ENCODE data around the gene PLEKHA7.

Gene PLEKHA7

GRCh38 chr11:16942342-16942741, 71.9 kb downstream of the PLEKHA7 start:
- no peak for TF ChIP-seq CTCF (IDR thresholded peaks at IDR 0.05; ENCODE audit: insufficient read depth, missing control alignments)
- FAIRE-seq, result no peak
- no peak for DNase-seq (ENCODE audit: insufficient read length, low spot score)

GRCh38 chr11:16941935-16942334, 72.3 kb downstream of the PLEKHA7 start:
- FAIRE-seq, result no peak
- DNase-seq (ENCODE audit: insufficient read length, low spot score), result no peak
- no peak for TF ChIP-seq CTCF (IDR thresholded peaks at IDR 0.05; ENCODE audit: insufficient read depth, missing control alignments)

- DNase-seq (ENCODE audit: insufficient read length, low spot score), result no peak
- TF ChIP-seq CTCF (IDR thresholded peaks at IDR 0.05; ENCODE audit: insufficient read depth, missing control alignments), result no peak
- FAIRE-seq, result no peak
Observed at GRCh38 chr11:16938061-16938460, 76.2 kb downstream of the PLEKHA7 start.

- DNase-seq (ENCODE audit: insufficient read length, low spot score), result no peak
- TF ChIP-seq CTCF (IDR thresholded peaks at IDR 0.05; ENCODE audit: insufficient read depth, missing control alignments), result no peak
- no peak for FAIRE-seq
Observed at GRCh38 chr11:16936643-16937042, 77.6 kb downstream of the PLEKHA7 start.

GRCh38 chr11:16935518-16936302, 78.5 kb downstream of the PLEKHA7 start:
- DNase-seq (ENCODE audit: insufficient read length, low spot score) (no peak), FAIRE-seq (no peak)
- peak; percentile 73 for TF ChIP-seq CTCF (IDR thresholded peaks at IDR 0.05; ENCODE audit: insufficient read depth, missing control alignments)

- TF ChIP-seq CTCF (IDR thresholded peaks at IDR 0.05; ENCODE audit: insufficient read depth, missing control alignments), result no peak
- FAIRE-seq (no peak), DNase-seq (ENCODE audit: insufficient read length, low spot score) (no peak)
Observed at GRCh38 chr11:16933756-16934603, 80.2 kb downstream of the PLEKHA7 start.

GRCh38 chr11:16933291-16933690, 80.9 kb downstream of the PLEKHA7 start:
- no peak for FAIRE-seq
- TF ChIP-seq CTCF (IDR thresholded peaks at IDR 0.05; ENCODE audit: insufficient read depth, missing control alignments), result no peak
- DNase-seq (ENCODE audit: insufficient read length, low spot score), result no peak
